ENCODE results near the gene KLF12.

The KLF12 gene

DNA sequence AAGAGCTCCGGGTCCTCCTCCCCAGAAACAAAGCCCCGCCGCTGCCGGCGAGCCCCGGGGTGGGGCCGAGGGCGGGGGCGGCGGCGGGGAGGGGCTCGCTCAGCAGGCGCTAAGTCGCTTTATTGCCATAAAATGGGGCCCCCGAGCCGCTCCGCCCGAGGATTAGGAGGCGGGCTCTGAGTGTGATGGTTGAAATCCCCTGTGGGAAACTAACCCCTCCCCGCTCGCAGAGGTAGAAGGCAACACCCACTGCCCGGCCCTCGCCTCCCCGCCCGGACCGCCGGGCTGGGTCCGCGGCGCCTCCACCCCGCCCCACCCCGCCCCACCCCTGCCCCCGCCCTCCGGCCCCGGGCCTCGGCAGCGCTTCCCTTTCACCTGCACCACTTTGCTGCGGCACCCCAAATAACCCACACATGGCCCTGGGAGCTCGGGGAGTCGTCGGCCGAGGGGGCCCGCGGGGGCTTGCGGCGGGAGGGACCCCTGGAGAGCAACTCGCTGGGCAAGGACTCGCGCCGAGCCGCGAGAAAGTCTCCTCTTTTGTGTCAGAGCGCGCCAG lies at the start of gene KLF12:
Gene KLF12 (minus strand): TSS at position 184 of the 556 bp plus-strand sequence.
- DNase-seq: peak; percentile 97

DNA sequence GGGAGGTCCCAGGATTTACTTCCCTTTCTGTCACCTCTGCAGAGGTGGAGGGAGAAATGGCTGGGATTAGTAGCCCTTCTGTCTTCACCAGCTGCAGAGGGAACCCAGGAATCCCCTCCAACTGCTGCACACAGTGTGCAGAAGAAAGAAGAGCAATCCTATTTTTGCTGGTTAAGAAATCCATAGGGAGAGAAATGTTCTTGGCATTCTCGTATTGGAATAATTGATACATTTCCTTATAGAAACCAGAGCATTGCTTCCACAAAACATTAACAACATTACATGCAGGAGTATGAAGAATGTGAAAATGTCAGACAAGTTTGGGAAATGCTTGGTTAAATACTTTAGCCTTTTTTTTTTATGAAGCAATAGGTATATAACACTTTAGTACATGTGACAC lies 48.3 kb upstream of the KLF12 start:
- DNase-seq: no peak

DNA sequence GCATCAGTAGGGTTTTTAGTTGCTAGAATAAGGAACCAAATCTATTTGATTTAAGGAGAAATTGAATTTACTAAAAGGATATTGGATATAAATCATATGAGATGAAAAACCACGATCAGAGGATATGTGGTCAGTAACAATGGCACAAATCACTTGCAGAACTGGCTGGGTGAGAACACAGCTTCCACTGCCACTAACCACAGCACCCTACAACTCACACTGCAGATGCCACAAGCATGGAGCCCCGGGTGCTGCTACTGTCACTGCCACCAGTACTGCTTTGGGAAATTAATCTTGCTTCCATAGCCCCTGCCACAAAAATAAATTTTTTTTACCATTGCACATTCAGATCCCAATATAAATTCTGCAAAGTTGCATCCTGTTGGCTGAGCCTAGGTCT lies 40.6 kb upstream of the KLF12 start:
- no peak for DNase-seq

GRCh38 chr13:74173822-74174221 lies 39.6 kb upstream of the KLF12 start:
- DNase-seq: no peak

DNA sequence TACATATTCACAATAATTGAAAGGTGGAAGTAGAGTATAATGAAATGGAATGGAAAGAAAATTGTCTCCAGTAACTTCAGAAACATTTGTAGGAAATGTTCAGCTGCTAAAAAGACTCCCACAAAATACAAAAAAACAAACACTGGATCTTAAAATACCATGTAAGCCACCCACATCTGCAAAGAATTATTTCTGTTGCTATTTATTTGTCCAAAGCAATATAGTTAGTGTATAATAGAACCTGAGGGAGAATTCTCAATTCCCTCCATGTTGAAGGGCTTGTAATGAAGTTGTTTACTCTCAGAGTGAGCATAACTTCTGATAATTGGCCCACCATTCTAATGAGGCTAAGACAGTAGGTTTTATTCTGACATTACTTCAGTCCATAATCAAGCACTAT lies 37.4 kb upstream of the KLF12 start:
- DNase-seq: no peak

GRCh38 chr13:74169676-74170075 lies 35.5 kb upstream of the KLF12 start:
- DNase-seq: no peak

DNA sequence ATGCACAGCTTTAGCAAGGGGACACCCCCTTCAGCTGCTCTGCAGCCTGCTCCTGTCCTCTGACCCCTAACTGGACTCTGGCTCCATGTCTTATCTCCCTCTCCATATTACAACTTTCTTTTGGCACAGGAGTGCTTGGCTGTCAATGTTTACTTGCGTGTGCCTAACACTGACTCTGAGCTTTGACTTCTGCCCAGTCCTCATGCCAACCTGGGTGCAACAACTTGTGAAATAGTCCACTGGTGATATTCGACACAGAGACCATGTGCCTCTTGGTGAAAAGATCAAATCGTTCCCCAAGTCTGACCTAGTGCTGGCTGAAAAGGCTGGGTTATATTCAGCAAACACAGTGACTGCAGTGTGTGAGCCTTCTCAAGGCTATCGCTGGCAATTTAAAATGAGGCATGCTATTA lies 34.1 kb upstream of the KLF12 start:
- no peak for DNase-seq

DNA sequence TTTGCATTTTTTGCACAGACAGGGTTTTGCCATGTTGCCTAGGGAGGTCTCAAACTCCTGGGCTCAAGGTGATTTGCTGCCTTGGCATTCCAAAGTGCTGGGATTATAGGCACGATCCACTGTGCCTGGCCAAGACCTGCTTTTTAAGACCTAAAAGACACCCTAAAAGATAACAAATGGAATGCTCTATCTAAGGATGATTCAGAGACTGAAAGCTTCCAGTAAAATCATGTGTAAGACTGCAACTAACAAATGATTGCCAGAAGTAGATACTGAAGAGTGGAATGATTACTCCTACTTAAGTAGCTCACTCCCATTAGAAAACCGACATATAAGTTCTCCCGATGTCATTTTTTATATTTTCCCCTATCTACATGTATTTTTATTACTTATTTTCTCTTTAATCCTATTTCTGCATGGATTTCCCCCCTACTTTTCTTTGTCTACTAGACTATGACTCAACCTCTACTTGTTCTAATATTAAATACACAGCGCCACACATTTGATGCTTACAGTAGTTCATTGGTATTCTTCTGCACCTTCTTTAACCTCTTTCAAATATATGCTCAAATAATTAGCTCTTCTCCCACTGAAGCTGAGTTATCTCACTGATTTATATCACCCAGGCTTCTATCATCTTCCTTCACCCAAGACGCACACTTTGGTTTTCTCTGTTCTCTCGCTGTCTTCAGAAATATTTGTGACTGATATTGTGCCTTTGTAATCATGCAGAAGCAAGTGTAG lies 32.2 kb upstream of the KLF12 start:
- DNase-seq: no peak

DNA sequence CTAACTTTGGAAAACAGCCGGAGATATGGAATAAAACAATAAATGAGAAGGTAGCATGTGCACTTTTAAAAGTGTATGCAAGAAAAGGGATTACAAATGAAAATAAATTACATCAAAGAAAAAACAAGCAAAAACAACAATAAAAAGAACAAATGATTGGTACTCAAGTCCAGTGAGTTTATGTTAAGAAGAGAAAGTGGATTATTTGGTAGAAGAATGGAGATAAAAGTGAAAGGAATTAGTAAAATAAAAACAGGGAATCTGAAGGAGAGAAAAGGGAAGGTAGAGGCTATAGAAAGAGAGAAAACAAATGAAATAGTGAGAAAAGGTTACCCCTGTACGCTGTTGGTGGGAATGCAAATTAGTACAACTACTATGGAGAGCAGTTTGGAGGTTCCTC lies 28.6 kb upstream of the KLF12 start:
- no peak for DNase-seq

DNA sequence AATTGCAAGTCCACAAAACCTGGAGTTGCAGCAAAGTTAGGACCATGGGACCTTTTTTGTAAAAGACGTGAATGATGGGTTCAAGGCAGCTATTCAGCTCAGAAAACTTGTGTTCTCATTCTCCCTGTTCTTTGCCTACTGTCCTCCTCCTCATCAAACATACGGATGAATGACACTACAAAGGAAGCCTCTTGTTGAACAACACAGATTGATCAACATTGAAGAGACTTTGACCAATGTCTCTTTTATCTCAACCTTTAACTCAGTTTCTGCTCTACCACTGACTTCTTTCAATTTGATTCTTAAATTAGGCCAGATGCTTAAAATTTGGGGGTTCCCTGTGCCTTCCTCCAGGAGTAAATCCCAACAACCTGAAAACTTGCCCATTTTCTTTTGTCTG lies 27.9 kb upstream of the KLF12 start:
- DNase-seq: no peak

DNA sequence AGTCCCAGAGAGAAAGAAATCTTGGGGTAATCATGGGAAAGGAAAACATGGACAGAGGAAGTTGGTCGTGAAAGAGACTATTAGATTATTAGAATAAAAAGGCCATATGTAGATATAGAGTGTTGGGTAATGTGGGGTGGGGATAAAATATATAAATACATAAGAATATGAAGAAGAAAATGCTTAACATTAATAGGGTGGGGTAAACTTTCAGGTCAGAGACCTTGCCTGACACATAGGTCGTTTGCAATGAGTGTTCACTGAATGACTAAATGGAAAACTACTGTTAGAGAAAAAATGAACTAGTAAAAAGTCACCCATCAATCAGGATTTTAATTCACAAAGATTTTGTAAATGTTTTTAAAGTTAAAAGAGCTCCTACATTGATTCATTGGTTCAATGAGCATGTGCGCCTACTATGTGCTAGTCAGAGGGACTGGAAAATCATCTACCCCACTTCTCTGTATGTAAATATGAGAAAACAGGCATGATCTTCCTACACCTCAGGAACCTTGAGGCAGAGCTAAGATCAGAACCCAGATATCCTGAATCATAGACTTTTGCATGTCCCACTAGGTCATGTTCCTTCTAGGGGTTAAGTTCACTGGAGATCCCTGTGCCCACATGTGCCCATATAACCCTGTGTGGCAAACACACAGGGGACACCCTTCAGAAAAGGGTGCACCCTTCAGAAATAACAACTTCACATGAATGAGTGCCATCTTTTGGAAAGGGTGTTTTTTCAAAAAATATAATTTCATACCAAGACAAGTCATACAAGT lies 24.6 kb upstream of the KLF12 start:
- no peak for DNase-seq

- DNase-seq: peak; percentile 33
Measured at GRCh38 chr13:74158028-74158427, 23.8 kb upstream of the KLF12 start.

GRCh38 chr13:74154981-74155380 lies 20.8 kb upstream of the KLF12 start:
- no peak for DNase-seq

GRCh38 chr13:74153316-74153715 lies 19.1 kb upstream of the KLF12 start:
- no peak for DNase-seq

GRCh38 chr13:74151859-74152258 lies 17.7 kb upstream of the KLF12 start:
- no peak for DNase-seq

DNA sequence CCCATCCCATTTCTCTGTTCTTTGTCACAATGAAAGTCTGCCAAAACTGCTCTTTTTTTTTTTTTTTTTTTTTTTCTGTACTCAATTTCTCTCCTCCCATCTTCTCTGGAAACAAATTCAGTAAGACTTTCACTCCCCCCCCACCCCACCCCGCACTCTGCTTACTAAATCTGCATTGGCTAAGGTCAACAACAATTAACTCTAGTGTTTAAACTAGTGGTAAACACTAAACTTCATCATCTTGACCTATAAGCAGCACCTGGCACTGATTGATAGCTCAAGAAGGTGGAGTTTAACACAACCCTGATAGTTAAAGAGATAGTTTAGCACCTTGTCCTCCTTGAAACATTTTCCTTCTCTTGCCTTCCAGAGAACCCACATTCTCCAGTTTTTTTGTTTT lies 14.1 kb upstream of the KLF12 start:
- no peak for DNase-seq

GRCh38 chr13:74145249-74145975 lies 11.2 kb upstream of the KLF12 start:
- DNase-seq: no peak

GRCh38 chr13:74144269-74144668 lies 10.1 kb upstream of the KLF12 start:
- DNase-seq: no peak

DNA sequence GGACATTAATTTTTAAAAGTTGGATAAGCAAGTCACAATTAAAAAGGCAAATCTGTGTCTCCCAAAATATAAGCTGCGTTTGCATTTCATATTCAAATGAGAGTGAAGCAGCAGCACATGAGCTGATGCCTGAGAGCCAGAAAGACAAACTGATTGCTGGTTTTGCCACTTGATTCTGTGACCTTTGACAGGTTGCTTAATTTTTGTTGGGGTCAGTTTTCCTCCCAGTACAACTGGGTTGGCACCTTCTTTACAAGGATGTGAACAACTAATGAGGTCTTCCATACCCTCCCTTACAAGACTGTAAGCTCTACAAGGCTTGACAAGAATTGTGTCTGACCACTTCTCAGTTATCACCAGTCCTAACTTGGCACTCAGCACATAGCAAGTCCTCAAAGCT lies 8.1 kb upstream of the KLF12 start:
- no peak for DNase-seq

DNA sequence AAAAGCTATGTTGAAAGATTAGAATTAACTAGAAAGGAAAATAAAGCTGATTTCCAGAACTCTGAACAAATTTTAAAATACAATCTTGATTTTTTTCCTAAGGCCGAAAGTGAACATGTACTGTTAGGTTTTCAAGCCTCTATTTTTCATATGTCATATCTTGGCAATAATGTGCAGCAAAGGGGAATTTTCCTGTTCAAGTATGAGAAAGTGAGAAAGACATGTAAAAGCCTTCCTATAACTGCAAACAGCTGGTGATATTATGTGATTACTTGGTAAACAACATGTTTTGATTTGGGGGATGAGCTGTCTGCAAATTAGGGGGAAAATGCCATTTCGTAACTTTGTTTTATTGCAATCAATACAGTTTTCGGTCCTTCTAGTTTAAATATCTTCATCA lies 4.0 kb upstream of the KLF12 start:
- no peak for DNase-seq

DNA sequence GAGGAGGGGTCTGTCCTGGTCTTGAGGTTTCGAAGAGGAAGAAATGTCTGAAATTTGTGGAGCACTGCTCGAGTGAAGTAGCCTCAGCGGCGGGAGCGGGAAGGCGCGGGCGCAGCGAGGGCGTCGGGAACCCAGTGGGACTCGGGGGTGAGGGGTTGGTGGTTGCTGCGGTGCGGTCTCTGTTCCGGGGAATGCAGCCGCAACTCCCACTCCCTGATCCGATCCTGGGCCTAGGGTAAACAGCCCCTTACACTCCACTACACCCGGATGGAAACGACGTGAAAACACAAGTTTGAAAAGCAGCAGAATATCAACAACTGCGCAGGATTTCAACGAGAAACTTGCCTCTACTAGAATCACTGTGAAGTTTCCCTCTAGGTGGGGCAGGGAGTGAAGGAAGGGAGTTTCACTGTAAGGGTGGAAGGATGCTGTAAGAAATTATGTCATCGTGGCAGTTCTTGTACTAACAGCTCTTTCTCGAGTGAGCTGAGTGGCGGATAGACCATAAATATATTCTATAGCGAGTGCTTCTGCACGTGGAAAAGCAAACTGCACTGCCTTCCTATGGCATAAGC lies 2.0 kb upstream of the KLF12 start:
- peak; percentile 74 for DNase-seq

GRCh38 chr13:74135326-74136083 lies 1.3 kb upstream of the KLF12 start:
- peak; percentile 91 for DNase-seq

All from right hindlimb (tissue), 1 donor.